OCI-LY1 (cell line): ENCODE results near the gene CIPC.
A peak's percentile ranks its signal among the peaks of the same experiment; 100 is the strongest.

Experiments used
- H2AFZ ChIP-seq: fragments of 200-600 bp; sonication (generic), shearing (Covaris generic); 2 replicates; pipeline ENCODE4 v1.6.0; 2014; ENCODE audit warnings: antibody characterized with exemption, mild to moderate bottlenecking, low read length
- H3F3A ChIP-seq: fragments of 200-600 bp; sonication (generic), shearing (Covaris generic); 2 replicates; pipeline ENCODE4 v1.6.0; 2014; ENCODE audit warnings: mild to moderate bottlenecking, antibody characterized with exemption, low read length, moderate library complexity; ENCODE audit not compliant: insufficient read depth
- H3K27ac ChIP-seq: fragments of 200-600 bp; sonication (generic); 2 replicates; pipeline ENCODE4 v1.5.1; 2014; ENCODE audit warnings: low read length, mixed run types, mild to moderate bottlenecking, low read depth; ENCODE audit not compliant: poor library complexity, severe bottlenecking
- H3K27me3 ChIP-seq: fragments of 200-600 bp; sonication (generic); 2 replicates; pipeline ENCODE4 v1.6.0; 2014; ENCODE audit warnings: antibody characterized with exemption, mild to moderate bottlenecking, low read length, moderate library complexity; ENCODE audit not compliant: insufficient read depth
- H3K36me3 ChIP-seq: fragments of 200-600 bp; sonication (generic); 2 replicates; pipeline ENCODE4 v1.6.1; 2014; ENCODE audit warnings: mild to moderate bottlenecking, antibody characterized with exemption, low read length, moderate library complexity, mixed read lengths; ENCODE audit not compliant: insufficient read depth
- H3K4me1 ChIP-seq: fragments of 200-600 bp; sonication (generic); 2 replicates; pipeline ENCODE4 v1.5.1; 2014; ENCODE audit warnings: mild to moderate bottlenecking, low read length, moderate library complexity; ENCODE audit not compliant: insufficient read depth, severe bottlenecking
- H3K4me2 ChIP-seq: fragments of 200-600 bp; sonication (generic), shearing (Covaris generic); 2 replicates; pipeline ENCODE4 v1.6.1; 2014; ENCODE audit warnings: low read length
- H3K4me3 ChIP-seq: fragments of 200-600 bp; sonication (generic); 2 replicates; pipeline ENCODE4 v1.5.1; 2014; ENCODE audit warnings: low read length, low read depth, mild to moderate bottlenecking, mixed read lengths; ENCODE audit not compliant: poor library complexity, severe bottlenecking
- H3K79me2 ChIP-seq: fragments of 200-600 bp; shearing (Covaris generic); 2 replicates; pipeline ENCODE4 v1.6.1; 2016; ENCODE audit warnings: mixed run types, low read length, mixed read lengths; ENCODE audit not compliant: insufficient read depth
- H3K9ac ChIP-seq: fragments of 200-600 bp; sonication (generic), shearing (Covaris generic); 2 replicates; pipeline ENCODE4 v1.6.1; 2014; ENCODE audit warnings: mild to moderate bottlenecking, low read length, mixed read lengths
- H3K9me2 ChIP-seq: fragments of 200-600 bp; sonication (generic), shearing (Covaris generic); 2 replicates; pipeline ENCODE4 v1.6.1; 2014; ENCODE audit warnings: low read depth, mild to moderate bottlenecking, low read length, mixed read lengths
- H3K9me3 ChIP-seq: fragments of 200-600 bp; shearing (Covaris generic); 2 replicates; pipeline ENCODE4 v1.6.1; 2014; ENCODE audit warnings: low read length, mixed read lengths
- H4K20me1 ChIP-seq: fragments of 200-600 bp; sonication (generic), shearing (Covaris generic); 2 replicates; pipeline ENCODE4 v1.6.0; 2016; ENCODE audit warnings: mild to moderate bottlenecking, low read length; ENCODE audit not compliant: insufficient read depth
- CTCF ChIP-seq: fragments of 200-600 bp; sonication (generic), shearing (Covaris generic); IDR thresholded peaks from 2 replicates; pipeline ENCODE4 v1.5.1; 2017; ENCODE audit warnings: mild to moderate bottlenecking, antibody characterized with exemption, low read length, moderate library complexity, mixed read lengths
- EZH2 ChIP-seq: fragments of 200-600 bp; sonication (generic), shearing (Covaris generic); IDR thresholded peaks from 2 replicates; pipeline ENCODE4 v1.8.0; 2017; ENCODE audit warnings: borderline replicate concordance, mixed run types, mild to moderate bottlenecking, antibody characterized with exemption, low read length, moderate library complexity, mixed read lengths

CIPC gene

GRCh38 chr14:77122526-77123125, 24.6 kb downstream of the CIPC start:
- Histone ChIP-seq H3K36me3 (peaks cover 2% of the 10 kb centered on the region; the same call in 1 of the 2 replicates), H2AFZ (no peak overlapping the region)
- no peak for TF ChIP-seq EZH2
- no peak for TF ChIP-seq CTCF

DNA sequence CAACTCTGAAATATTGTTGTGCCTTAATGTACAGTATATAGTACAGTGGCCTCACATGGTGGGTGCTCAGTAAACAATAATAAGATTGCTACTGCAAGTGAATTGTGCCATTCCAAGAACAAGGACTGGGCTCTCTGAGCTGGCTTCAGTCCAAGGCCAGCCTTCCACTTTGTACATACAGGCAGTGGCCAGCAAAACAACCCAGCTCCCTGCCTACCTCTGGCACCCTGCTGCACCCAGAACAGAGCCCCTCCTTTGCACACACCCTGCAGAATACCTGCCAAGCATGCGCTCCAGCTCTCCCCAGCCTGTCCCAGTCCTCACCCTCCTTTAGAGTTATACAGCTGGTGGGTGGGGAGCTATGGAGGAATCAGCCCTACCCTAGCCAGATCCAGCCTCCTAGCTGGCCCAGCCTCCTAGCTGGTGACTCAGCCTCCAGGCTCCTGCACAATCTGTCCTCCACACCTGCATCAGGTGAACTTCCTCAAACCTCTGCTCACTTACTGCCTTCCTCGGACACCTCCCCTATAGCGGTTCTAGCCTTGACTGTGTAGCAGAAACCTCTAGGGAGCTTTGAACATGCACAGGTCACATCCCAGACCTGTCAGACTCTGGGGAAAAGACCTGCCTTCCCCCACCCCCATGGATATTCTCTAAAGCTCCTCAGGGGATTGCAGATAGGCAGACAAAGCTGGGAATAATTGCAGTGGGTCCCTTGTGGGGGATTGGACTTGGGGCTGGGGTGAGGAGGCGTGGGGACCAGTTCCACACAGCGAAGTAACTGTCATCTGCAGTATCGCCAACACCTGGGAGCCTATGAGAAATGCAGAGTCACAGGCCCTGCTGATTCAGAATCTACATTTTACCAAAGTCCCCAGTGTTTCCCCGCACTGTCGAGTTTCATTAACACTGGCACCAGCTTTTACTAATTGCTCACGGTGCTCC, 25.6 kb downstream of the CIPC start:
- no peaks in the 10 kb centered on the region for H3K79me2 ChIP-seq
- H3K9me3 ChIP-seq = no peaks in the 10 kb centered on the region
- H3K4me1 ChIP-seq = peaks cover 68% of the 10 kb centered on the region
- no peaks in the 10 kb centered on the region for H3K27me3 ChIP-seq
- no peaks in the 10 kb centered on the region for H3K36me3 ChIP-seq
- H3K27ac ChIP-seq = peak overlapping the region; percentile 98
- H4K20me1 ChIP-seq = no peaks in the 10 kb centered on the region
- no peak overlapping the region for H2AFZ ChIP-seq
- H3K9ac ChIP-seq = peak overlapping the region; percentile 65
- H3K4me2 ChIP-seq = peak overlapping the region; percentile 67
- peak overlapping the region; percentile 64 for H3K4me3 ChIP-seq
- H3F3A ChIP-seq = peaks cover 12% of the 10 kb centered on the region; the same call in 1 of the 2 replicates
- H3K9me2 ChIP-seq = no peaks in the 10 kb centered on the region
- TF ChIP-seq CTCF = no peak

More at GRCh38 chr14:77122526-77123125, 24.6 kb downstream of the CIPC start:
- Histone ChIP-seq H3F3A (peaks cover 12% of the 10 kb centered on the region; the same call in 1 of the 2 replicates), H3K4me1 (peaks cover 69% of the 10 kb centered on the region), H3K4me3 (peak overlapping the region; percentile 64), H3K9ac (peak overlapping the region; percentile 65; the same call in 1 of the 2 replicates), H3K4me2 (peak overlapping the region; percentile 67), H3K9me3 (no peaks in the 10 kb centered on the region), H3K27ac (peak overlapping the region; percentile 98), H4K20me1 (no peaks in the 10 kb centered on the region), H3K9me2 (no peaks in the 10 kb centered on the region), H3K27me3 (no peaks in the 10 kb centered on the region), H3K79me2 (no peaks in the 10 kb centered on the region)

- H3K9ac ChIP-seq = peak overlapping the region; percentile 65
- H3K79me2 ChIP-seq = no peaks in the 10 kb centered on the region
- peaks cover 59% of the 10 kb centered on the region for H3K4me1 ChIP-seq
- H2AFZ ChIP-seq = no peak overlapping the region
- H3K9me3 ChIP-seq = no peaks in the 10 kb centered on the region
- peak overlapping the region; percentile 67 for H3K4me2 ChIP-seq
- no peaks in the 10 kb centered on the region for H3K36me3 ChIP-seq
- no peaks in the 10 kb centered on the region for H4K20me1 ChIP-seq
- H3K4me3 ChIP-seq = peak overlapping the region; percentile 64
- peak overlapping the region; percentile 98 for H3K27ac ChIP-seq
- TF ChIP-seq CTCF (peak; percentile 43), EZH2 (no peak)
- peaks cover 12% of the 10 kb centered on the region; the same call in 1 of the 2 replicates for H3F3A ChIP-seq
- H3K27me3 ChIP-seq = no peaks in the 10 kb centered on the region
- H3K9me2 ChIP-seq = no peaks in the 10 kb centered on the region
These were observed 26.6 kb downstream of the CIPC start for GRCh38 chr14:77124345-77125280.
